HG03439 (cell line): ENCODE measurements around the gene ALCAM.

Source experiments
- ATAC-seq: cut with Tn5 transposase; IDR thresholded peaks from one replicate; pipeline ENCODE4 v1.9.1; 2021; ENCODE audit warnings: mild to moderate bottlenecking, moderate library complexity; ENCODE audit not compliant: unreplicated experiment

The ALCAM gene

GRCh38 chr3:105518806-105519418 lies 152.2 kb downstream of the ALCAM start:
- peak; percentile 81 for ATAC-seq

GRCh38 chr3:105521770-105522169 lies 155.1 kb downstream of the ALCAM start:
- no peak for ATAC-seq

- no peak for ATAC-seq
Observed at GRCh38 chr3:105523501-105523900, 156.8 kb downstream of the ALCAM start.

GRCh38 chr3:105525531-105525930 lies 158.8 kb downstream of the ALCAM start:
- no peak for ATAC-seq

- no peak for ATAC-seq
Observed at GRCh38 chr3:105526360-105527111, 159.8 kb downstream of the ALCAM start.

- no peak for ATAC-seq
Observed at GRCh38 chr3:105527535-105527934, 160.8 kb downstream of the ALCAM start.

GRCh38 chr3:105527949-105528348 lies 161.2 kb downstream of the ALCAM start:
- ATAC-seq, result peak; percentile 79

- no peak for ATAC-seq
Observed at GRCh38 chr3:105528955-105529354, 162.2 kb downstream of the ALCAM start.

GRCh38 chr3:105529456-105529855 lies 162.7 kb downstream of the ALCAM start:
- no peak for ATAC-seq

- no peak for ATAC-seq
Observed at GRCh38 chr3:105532251-105532650, 165.5 kb downstream of the ALCAM start.

GRCh38 chr3:105533960-105534359 lies 167.3 kb downstream of the ALCAM start:
- ATAC-seq, result no peak

- ATAC-seq, result no peak
Observed at GRCh38 chr3:105534491-105534890, 167.8 kb downstream of the ALCAM start.

GRCh38 chr3:105537371-105538080 lies 170.8 kb downstream of the ALCAM start:
- no peak for ATAC-seq

GRCh38 chr3:105538483-105538882 lies 171.8 kb downstream of the ALCAM start:
- ATAC-seq, result no peak

- no peak for ATAC-seq
Observed at GRCh38 chr3:105539897-105540296, 173.2 kb downstream of the ALCAM start.

GRCh38 chr3:105542282-105543019 lies 175.7 kb downstream of the ALCAM start:
- no peak for ATAC-seq

GRCh38 chr3:105545051-105545450 lies 178.3 kb downstream of the ALCAM start:
- no peak for ATAC-seq

GRCh38 chr3:105553851-105554250 lies 187.1 kb downstream of the ALCAM start:
- no peak for ATAC-seq

GRCh38 chr3:105555206-105555605 lies 188.5 kb downstream of the ALCAM start:
- no peak for ATAC-seq

GRCh38 chr3:105559856-105560255 lies 193.1 kb downstream of the ALCAM start:
- no peak for ATAC-seq

- no peak for ATAC-seq
Observed at GRCh38 chr3:105561876-105562275, 195.2 kb downstream of the ALCAM start.
